CD4-positive, alpha-beta T cell treated with Interleukin-4 for 4 hours (primary cell): ENCODE results near the gene GSK3A.

ENCODE experiments used
- DNase-seq: peaks from one replicate; pipeline ENCODE4 v3.0.0-alpha.2; 2020

The GSK3A gene

GRCh38 chr19:42242512-42243409 lies at the start of gene GSK3A:
GSK3A (minus strand) TSS chr19:42242602; CDS start chr19:42242465, 137 bp downstream.
- DNase-seq: peak; percentile 98

- DNase-seq: no peak
These were observed 49.0 kb upstream of the GSK3A start for GRCh38 chr19:42291435-42291810.

DNA sequence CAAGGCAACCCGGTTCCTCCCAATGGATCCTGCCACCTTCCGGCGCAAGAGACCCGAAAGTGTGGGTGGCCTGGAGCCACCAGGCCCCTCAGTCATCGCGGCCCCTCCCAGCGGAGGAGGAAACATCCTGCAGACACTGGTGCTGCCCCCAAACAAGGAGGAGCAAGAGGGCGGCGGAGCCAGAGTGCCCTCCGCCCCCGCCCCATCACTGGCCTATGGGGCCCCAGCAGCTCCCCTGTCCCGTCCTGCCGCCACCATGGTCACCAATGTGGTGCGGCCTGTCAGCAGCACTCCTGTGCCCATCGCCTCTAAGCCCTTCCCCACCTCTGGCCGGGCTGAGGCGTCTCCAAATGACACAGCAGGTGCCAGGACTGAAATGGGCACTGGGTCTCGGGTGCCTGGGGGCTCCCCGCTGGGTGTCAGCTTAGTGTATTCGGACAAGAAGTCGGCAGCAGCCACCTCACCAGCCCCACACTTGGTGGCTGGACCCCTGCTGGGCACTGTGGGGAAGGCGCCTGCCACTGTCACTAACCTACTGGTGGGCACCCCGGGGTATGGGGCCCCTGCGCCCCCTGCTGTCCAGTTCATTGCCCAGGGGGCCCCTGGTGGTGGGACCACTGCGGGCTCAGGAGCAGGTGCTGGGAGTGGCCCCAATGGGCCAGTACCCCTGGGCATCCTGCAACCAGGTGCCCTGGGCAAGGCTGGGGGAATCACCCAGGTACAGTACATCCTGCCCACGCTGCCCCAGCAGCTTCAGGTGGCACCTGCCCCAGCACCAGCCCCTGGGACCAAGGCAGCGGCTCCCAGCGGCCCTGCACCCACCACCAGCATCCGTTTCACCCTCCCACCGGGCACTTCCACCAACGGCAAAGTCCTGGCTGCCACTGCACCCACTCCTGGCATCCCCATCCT lies 48.4 kb upstream of the GSK3A start:
- peak; percentile 43 for DNase-seq

DNA sequence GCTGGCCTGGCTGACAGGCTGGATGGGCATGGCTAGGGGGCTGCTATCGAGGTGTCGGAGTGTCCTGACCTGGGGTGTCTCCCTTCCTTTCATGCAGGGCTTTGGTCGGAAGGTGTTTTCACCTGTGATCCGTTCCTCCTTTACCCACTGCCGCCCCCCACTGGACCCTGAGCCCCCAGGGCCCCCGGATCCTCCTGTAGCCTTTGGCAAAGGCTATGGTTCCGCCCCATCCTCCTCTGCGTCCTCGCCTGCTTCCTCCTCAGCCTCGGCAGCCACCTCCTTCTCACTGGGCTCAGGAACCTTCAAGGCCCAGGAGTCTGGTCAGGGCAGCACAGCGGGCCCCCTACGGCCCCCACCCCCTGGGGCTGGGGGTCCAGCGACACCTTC lies 47.7 kb upstream of the GSK3A start:
- DNase-seq: no peak

- no peak for DNase-seq
These were observed 47.2 kb upstream of the GSK3A start for GRCh38 chr19:42289556-42290041.

GRCh38 chr19:42288881-42289555 lies 46.6 kb upstream of the GSK3A start:
- DNase-seq: no peak

GRCh38 chr19:42288387-42288786 lies 46.0 kb upstream of the GSK3A start:
- no peak for DNase-seq

GRCh38 chr19:42287827-42288107 lies 45.4 kb upstream of the GSK3A start:
- DNase-seq: no peak

DNA sequence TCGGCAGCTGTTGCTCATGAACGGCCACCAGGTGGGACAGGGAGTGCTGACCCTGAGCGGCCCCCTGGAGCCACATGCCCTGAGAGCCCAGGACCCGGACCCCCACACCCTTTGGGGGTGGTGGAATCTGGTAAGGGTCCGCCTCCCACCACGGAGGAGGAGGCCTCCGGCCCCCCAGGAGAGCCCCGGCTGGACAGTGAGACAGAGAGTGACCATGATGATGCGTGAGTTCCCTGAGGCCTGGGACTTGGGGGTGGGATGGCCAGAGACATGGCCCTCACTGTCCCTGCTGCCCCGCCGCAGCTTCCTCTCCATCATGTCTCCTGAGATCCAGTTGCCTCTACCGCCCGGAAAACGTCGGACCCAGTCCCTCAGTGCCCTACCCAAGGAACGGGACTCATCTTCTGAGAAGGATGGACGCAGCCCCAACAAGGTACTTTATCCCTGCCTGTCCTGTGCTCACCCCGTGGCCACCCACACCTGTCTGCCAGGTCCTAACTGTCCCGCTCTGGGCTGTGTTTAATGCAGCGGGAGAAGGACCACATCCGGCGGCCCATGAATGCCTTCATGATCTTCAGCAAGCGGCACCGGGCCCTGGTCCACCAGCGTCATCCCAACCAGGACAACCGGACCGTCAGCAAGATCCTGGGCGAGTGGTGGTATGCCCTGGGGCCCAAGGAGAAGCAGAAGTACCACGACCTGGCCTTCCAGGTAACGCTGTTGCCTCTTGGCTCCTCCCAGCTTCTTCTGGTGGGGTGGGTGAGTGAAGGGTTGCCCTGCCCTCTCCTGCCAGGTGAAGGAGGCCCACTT lies 44.8 kb upstream of the GSK3A start:
- no peak for DNase-seq

- DNase-seq: no peak
These were observed 44.1 kb upstream of the GSK3A start for GRCh38 chr19:42286349-42287016.

GRCh38 chr19:42285988-42286348 lies 43.6 kb upstream of the GSK3A start:
- no peak for DNase-seq

GRCh38 chr19:42285541-42285941 lies 43.1 kb upstream of the GSK3A start:
- DNase-seq: no peak

GRCh38 chr19:42284591-42285341 lies 42.4 kb upstream of the GSK3A start:
- DNase-seq: no peak

- peak; percentile 88 for DNase-seq
These were observed 41.7 kb upstream of the GSK3A start for GRCh38 chr19:42284066-42284501.

- peak; percentile 97 for DNase-seq
These were observed 41.0 kb upstream of the GSK3A start for GRCh38 chr19:42283188-42284065.

GRCh38 chr19:42282819-42283187 lies 40.4 kb upstream of the GSK3A start:
- no peak for DNase-seq

DNA sequence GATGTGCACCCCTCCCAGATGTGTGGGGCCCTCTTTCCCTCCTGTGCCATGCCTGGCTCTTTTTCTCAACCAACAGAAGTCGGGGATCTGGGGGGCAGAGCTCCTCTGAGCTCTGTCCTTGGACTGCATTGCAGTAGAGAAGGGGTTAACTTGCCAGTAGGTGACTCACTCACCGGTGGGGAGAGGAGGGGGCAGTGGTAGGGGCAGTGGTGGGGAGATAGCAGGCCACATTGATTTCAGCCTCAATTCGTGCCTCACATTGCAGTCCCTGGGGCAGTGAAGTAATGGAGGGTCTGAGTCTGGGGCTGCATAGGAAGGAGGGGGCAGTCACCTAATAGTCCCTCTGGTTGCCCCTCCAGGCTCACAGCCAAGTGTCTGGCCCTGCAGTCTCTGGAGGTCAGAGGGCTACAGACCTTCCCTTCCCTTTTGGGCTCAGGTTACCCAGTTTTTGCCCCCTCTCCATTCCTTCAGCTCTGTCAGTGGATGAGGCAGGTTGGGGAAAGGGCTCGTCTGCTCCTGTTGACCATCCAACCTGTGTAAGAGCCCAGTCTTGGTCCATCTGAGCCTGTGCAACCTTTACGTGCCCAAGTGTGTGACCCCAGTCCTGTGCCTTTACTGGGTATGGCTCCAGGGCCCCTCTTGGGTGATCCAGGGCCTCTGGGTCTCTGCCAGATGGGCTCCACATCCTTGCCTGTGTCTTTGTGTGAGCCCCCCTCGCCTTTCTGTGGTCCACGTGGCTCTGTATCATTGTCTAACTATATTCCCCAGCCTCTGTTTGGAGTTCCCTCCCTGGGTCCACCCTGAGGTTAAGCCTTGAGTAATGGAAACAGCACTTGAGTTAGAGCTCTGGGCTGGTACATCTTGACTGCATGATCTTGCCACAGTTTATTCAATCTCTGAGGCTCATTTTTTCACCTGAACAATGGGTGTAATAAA lies 39.7 kb upstream of the GSK3A start:
- no peak for DNase-seq

- no peak for DNase-seq
These were observed 38.9 kb upstream of the GSK3A start for GRCh38 chr19:42281146-42281826.
